Embryonic facial prominence (tissue), 1 donor: ENCODE measurements around the gene RNF31.
"Not testable (repeated sequence)": the region's sequence is repeated elsewhere in the genome, so short reads cannot be mapped to it uniquely, and the experiment has no call there.

ENCODE experiments used
- DNase-seq: peaks from one replicate; pipeline ENCODE4 v3.0.0-alpha.2; 2016; ENCODE audit errors: extremely low spot score

RNF31 gene

GRCh38 chr14:24146978-24147760 lies at the start of gene RNF31:
RNF31 (plus strand) TSS chr14:24147498; CDS start chr14:24147699, 201 bp downstream.
- peak; percentile 94 for DNase-seq

DNA sequence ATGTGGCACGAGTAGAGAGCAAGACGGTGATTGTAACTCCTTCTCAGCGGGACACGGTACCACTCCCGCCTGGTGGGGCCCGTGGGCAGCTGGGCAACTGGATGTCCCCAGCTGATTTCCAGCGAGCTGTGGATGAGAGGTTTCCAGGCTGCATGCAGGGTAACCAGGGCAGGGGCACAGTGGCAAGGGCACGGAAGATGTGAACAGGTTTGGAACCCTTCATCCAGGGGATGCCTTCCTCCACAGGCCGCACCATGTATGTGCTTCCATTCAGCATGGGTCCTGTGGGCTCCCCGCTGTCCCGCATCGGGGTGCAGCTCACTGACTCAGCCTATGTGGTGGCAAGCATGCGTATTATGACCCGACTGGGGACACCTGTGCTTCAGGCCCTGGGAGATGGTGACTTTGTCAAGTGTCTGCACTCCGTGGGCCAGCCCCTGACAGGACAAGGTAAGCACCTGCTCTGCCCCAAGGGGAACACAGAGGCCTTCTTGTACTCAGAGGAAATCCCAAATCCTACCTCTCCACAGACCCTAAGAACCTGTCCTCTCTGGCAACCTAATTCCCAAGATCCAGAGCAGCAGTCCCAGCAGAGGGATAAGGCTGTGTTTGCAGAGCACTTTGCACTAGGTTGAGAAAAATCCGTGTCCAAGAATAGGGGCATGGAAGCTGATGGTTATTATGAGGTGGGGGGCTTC lies 48.9 kb upstream of the RNF31 start:
- DNase-seq: no peak

- DNase-seq: no peak
Observed at GRCh38 chr14:24098927-24099813, 48.1 kb upstream of the RNF31 start.

- DNase-seq: no peak
Observed at GRCh38 chr14:24100197-24100981, 46.9 kb upstream of the RNF31 start.

GRCh38 chr14:24100982-24101494 lies 46.3 kb upstream of the RNF31 start:
- no peak for DNase-seq

- DNase-seq: no peak
Observed at GRCh38 chr14:24102357-24103048, 44.8 kb upstream of the RNF31 start.

- DNase-seq: no peak
Observed at GRCh38 chr14:24103451-24103850, 43.8 kb upstream of the RNF31 start.

GRCh38 chr14:24105609-24106239 lies 41.6 kb upstream of the RNF31 start:
- not testable (repeated sequence) for DNase-seq

DNA sequence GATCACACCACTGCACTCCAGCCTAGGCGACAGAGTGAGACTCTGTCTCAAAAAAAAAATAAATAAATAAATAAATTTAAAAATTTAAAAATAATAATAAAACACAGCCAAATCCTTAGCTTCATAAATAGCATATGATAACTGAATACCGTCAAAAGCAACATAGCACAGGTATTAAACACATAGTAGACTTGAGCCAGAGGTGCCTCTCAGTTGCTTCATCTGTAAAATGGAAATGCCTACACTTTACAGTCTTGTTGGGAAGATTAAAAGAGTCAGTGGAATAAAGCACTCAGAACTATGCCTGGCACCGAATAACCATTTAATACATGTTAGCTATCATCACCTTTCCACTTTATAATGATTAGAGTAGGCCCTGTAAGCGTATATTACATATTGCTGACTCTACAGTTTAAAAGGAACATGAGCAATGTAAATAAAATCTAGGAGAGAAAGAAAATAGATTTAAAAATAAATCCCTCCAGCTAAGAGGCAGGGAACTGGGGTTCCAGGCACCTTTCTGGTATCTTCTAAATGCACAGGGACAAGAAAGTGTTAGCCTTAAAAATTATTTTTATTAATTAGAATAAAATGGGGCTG lies 40.5 kb upstream of the RNF31 start:
- DNase-seq: no peak

DNA sequence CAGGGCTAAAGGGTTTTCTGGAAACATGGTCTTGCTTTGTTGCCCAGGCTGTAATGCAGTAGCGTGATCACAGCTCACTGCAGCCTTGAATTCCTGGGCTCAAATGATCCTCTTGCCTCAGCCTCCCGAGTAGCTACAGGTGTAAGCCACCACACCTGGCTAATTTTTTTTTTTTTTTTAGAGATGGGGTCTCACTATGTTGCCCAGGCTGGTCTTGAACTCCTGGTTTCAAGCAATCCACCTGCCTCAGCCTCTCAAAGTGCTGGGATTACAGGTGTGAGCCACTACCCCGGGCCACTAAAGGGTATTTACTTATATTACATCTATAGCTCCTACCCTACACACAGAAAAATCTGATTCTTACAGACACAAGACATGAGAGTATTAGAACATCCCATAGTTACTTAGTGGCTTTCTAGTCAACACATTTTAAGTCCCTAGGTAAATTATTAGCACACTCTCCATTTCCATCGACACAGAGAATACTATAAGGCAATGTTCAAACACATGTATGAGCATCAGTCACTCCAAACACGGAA lies 38.9 kb upstream of the RNF31 start:
- DNase-seq: no peak

GRCh38 chr14:24110060-24110459 lies 37.2 kb upstream of the RNF31 start:
- no peak for DNase-seq

GRCh38 chr14:24110523-24110922 lies 36.8 kb upstream of the RNF31 start:
- no peak for DNase-seq

- no peak for DNase-seq
Observed at GRCh38 chr14:24113379-24113800, 33.9 kb upstream of the RNF31 start.

GRCh38 chr14:24113801-24114531 lies 33.3 kb upstream of the RNF31 start:
- DNase-seq: peak; percentile 55

GRCh38 chr14:24114532-24115421 lies 32.5 kb upstream of the RNF31 start, which contains the start of the genes DCAF11 and NRL:
DCAF11 (plus strand) TSS chr14:24114777; CDS start chr14:24115595, 818 bp downstream.
NRL (minus strand) TSS chr14:24114949; CDS start chr14:24082848, 32,101 bp downstream.
- DNase-seq: peak; percentile 99

DNA sequence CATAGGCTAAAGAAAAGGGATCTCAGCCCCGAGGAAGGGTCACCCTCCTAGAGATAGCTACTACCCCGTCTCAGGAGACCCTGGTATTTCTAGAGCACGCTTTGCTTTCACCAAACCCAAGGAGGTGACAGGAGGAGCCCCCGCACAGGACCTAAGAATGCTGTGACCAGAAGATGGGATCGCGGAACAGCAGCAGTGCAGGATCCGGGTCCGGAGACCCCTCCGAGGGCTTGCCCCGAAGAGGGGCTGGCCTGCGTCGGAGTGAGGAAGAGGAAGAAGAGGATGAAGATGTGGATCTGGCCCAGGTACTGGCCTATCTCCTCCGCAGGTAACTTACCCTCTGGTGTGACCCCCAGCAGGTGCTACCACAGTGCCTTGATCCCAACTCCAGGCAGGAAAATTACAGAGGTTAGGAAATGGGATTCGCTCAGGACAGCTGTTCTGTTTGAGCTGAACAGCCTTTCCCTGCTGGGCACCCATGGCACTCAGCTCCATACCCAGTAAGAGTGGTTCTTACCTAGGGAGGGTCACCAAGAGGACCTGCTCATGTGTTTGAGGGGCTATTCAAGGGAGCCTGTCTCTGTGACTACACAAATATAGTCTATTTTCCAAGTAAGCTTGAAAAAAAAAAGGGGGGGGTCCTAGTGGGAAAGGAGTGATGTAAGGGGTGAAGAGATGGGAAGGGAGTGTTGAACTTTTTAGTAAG lies 31.7 kb upstream of the RNF31 start:
- no peak for DNase-seq
